HEK293 (cell line): Measurements from ENCODE around the gene SRSF4.

Experiments used
- CTCF ChIA-PET: fragments of 350-600 bp; formaldehyde crosslinking; extraction: SDS; loops from one replicate; lab custom pipeline; 2021; ENCODE audit warnings: antibody characterized with exemption; lab: Yijun Ruan, JAX
- POLR2A ChIA-PET: fragments of 300-600 bp; formaldehyde crosslinking; extraction: SDS; loops from one replicate; lab custom pipeline; 2020; ENCODE audit warnings: antibody characterized with exemption, inconsistent platforms; lab: Yijun Ruan, JAX
- H3K27ac ChIP-seq: fragments of 200-500 bp; sonication (Bioruptor generic); 2 replicates; pipeline ENCODE4 v1.5.1; 2014; ENCODE audit warnings: low read depth, low read length, control low read depth, inconsistent platforms; ENCODE audit errors: extremely low read depth
- H3K36me3 ChIP-seq, 2 experiments: fragments of 200-500 bp in 1 of 2; sonication (Bioruptor generic) in 1 of 2; 1 replicate in 1 of 2; 2 replicates in 1 of 2; pipeline ENCODE4 v1.5.1; 2014 to 2017; ENCODE audit warnings: inconsistent platforms in 2 of 2, low read length in 2 of 2; ENCODE audit not compliant: control insufficient read depth in 2 of 2, insufficient read depth in 1 of 2
- H3K4me1 ChIP-seq: fragments of 200-500 bp; sonication (Bioruptor generic); 2 replicates; pipeline ENCODE4 v1.5.1; 2014; ENCODE audit warnings: mild to moderate bottlenecking, low read length, inconsistent platforms; ENCODE audit not compliant: control insufficient read depth, insufficient read depth
- H3K4me3 ChIP-seq: 2 replicates; pipeline ENCODE4 v1.5.1; 2011; ENCODE audit warnings: low read depth, mild to moderate bottlenecking, control low read depth, low read length, moderate library complexity
- H3K9me3 ChIP-seq: fragments of 200-500 bp; sonication (Bioruptor generic); 2 replicates; pipeline ENCODE4 v1.5.1; 2014; ENCODE audit warnings: low read depth, low read length, inconsistent platforms; ENCODE audit not compliant: control insufficient read depth, insufficient read depth
- AEBP2 ChIP-seq: fragments of 450-650 bp; formaldehyde crosslinking; IDR thresholded peaks from 2 replicates; pipeline ENCODE4 v1.5.1; 2016; ENCODE audit warnings: missing biosample characterization, missing genetic modification characterization, borderline replicate concordance
- GLIS1 ChIP-seq: fragments of 450-650 bp; formaldehyde crosslinking; IDR thresholded peaks from 2 replicates; pipeline ENCODE4 v1.5.1; 2016; ENCODE audit warnings: missing biosample characterization, missing genetic modification characterization
- PATZ1 ChIP-seq: fragments of 450-650 bp; formaldehyde crosslinking; IDR thresholded peaks from 2 replicates; pipeline ENCODE4 v1.5.1; 2016; ENCODE audit warnings: missing biosample characterization, missing genetic modification characterization
- PRDM4 ChIP-seq: fragments of 450-650 bp; formaldehyde crosslinking; IDR thresholded peaks from 2 replicates; pipeline ENCODE4 v1.5.1; 2017; ENCODE audit warnings: missing biosample characterization, missing genetic modification characterization
- REPIN1 ChIP-seq: fragments of 450-650 bp; formaldehyde crosslinking; IDR thresholded peaks from 2 replicates; pipeline ENCODE4 v1.5.1; 2017; ENCODE audit warnings: missing biosample characterization, missing genetic modification characterization, low read depth
- SCRT1 ChIP-seq: fragments of 450-650 bp; formaldehyde crosslinking; IDR thresholded peaks from 2 replicates; pipeline ENCODE4 v1.5.1; 2016; ENCODE audit warnings: missing biosample characterization, missing genetic modification characterization, borderline replicate concordance
- TSHZ1 ChIP-seq: fragments of 450-650 bp; formaldehyde crosslinking; IDR thresholded peaks from 2 replicates; pipeline ENCODE4 v1.5.1; 2016; ENCODE audit warnings: missing biosample characterization, missing genetic modification characterization, borderline replicate concordance
- ZBTB20 ChIP-seq: fragments of 450-650 bp; formaldehyde crosslinking; IDR thresholded peaks from 2 replicates; pipeline ENCODE4 v1.5.1; 2016; ENCODE audit warnings: missing biosample characterization, missing genetic modification characterization
- ZEB2 ChIP-seq: fragments of 450-650 bp; formaldehyde crosslinking; IDR thresholded peaks from 2 replicates; pipeline ENCODE4 v1.5.1; 2016; ENCODE audit warnings: missing biosample characterization, missing genetic modification characterization
- ZNF132 ChIP-seq: fragments of 450-650 bp; formaldehyde crosslinking; IDR thresholded peaks from 2 replicates; pipeline ENCODE4 v1.5.1; 2017; ENCODE audit warnings: missing biosample characterization, missing genetic modification characterization, borderline replicate concordance
- ZNF155 ChIP-seq: fragments of 450-650 bp; formaldehyde crosslinking; IDR thresholded peaks from 2 replicates; pipeline ENCODE4 v1.5.1; 2016; ENCODE audit warnings: missing biosample characterization, missing genetic modification characterization
- ZNF248 ChIP-seq: fragments of 450-650 bp; formaldehyde crosslinking; IDR thresholded peaks from 2 replicates; pipeline ENCODE4 v1.5.1; 2017; ENCODE audit warnings: missing biosample characterization, missing genetic modification characterization
- ZNF501 ChIP-seq: fragments of 450-650 bp; formaldehyde crosslinking; IDR thresholded peaks from 2 replicates; pipeline ENCODE4 v1.5.1; 2016; ENCODE audit warnings: missing biosample characterization, missing genetic modification characterization
- ZNF518A ChIP-seq: fragments of 450-650 bp; formaldehyde crosslinking; conservative IDR thresholded peaks from 2 replicates; pipeline ENCODE4 v1.5.1; 2016; ENCODE audit warnings: low read depth, missing biosample characterization, missing genetic modification characterization
- ZNF580 ChIP-seq: fragments of 450-650 bp; formaldehyde crosslinking; IDR thresholded peaks from 2 replicates; pipeline ENCODE4 v1.5.1; 2016; ENCODE audit warnings: missing biosample characterization, missing genetic modification characterization
- ZNF658 ChIP-seq: fragments of 450-650 bp; formaldehyde crosslinking; IDR thresholded peaks from 2 replicates; pipeline ENCODE4; 2016; ENCODE audit warnings: missing biosample characterization, missing genetic modification characterization
- ZNF792 ChIP-seq: fragments of 450-650 bp; formaldehyde crosslinking; IDR thresholded peaks from 2 replicates; pipeline ENCODE4 v1.5.1; 2016; ENCODE audit warnings: missing biosample characterization, missing genetic modification characterization
- ZNF843 ChIP-seq: fragments of 450-650 bp; formaldehyde crosslinking; IDR thresholded peaks from 2 replicates; pipeline ENCODE4 v1.5.1; 2016; ENCODE audit warnings: missing biosample characterization, missing genetic modification characterization

The SRSF4 gene

GRCh38 chr1:29210278-29211085, 28.8 kb upstream of the SRSF4 start:
- H3K27ac ChIP-seq = no peak overlapping the region
- ChIA-PET POLR2A (no interaction called here), CTCF (interaction anchor here (0.6 to 0.7 kb wide), 2 partner anchors 33 to 319 kb away, joined by 3 read pairs; no protein-coding TSS in a partner anchor)
- peaks cover 20 to 76% of the 10 kb centered on the region in 2 experiments; a peak in 2 of 3 replicates for H3K36me3 ChIP-seq
- TF ChIP-seq SCRT1 = no peak
- TF ChIP-seq ZNF792 (tag by site-specific recombination) = no peak
- TF ChIP-seq PRDM4 (tag by site-specific recombination) = no peak
- no peak for TF ChIP-seq ZNF248
- no peak for TF ChIP-seq ZNF658 (tag by site-specific recombination)
- no peak for TF ChIP-seq ZNF132
- no peak for TF ChIP-seq ZNF155 (tag by site-specific recombination)
- no peak for TF ChIP-seq TSHZ1
- H3K4me3 ChIP-seq = no peak overlapping the region
- no peaks in the 10 kb centered on the region for H3K9me3 ChIP-seq
- H3K4me1 ChIP-seq = no peaks in the 10 kb centered on the region

GRCh38 chr1:29209173-29209572, 27.5 kb upstream of the SRSF4 start:
- Histone ChIP-seq H3K27ac (no peak overlapping the region), H3K4me3 (no peak overlapping the region), H3K4me1 (no peaks in the 10 kb centered on the region), H3K36me3 (peaks cover 8 to 71% of the 10 kb centered on the region in 2 experiments; a peak in 2 of 3 replicates), H3K9me3 (no peaks in the 10 kb centered on the region)
- ChIA-PET CTCF (interaction anchor here (0.6 kb wide), 1 partner anchor 462 kb away, joined by 3 read pairs; no protein-coding TSS in a partner anchor), POLR2A (no interaction called here)
- no peak for TF ChIP-seq AEBP2 (tag by site-specific recombination)
- no peak for TF ChIP-seq ZNF580 (tag by site-specific recombination)
- TF ChIP-seq REPIN1 (tag by site-specific recombination) = no peak
- TF ChIP-seq ZEB2 = no peak
- TF ChIP-seq ZNF518A (tag by site-specific recombination) = no peak
- no peak for TF ChIP-seq PATZ1 (tag by site-specific recombination)
- TF ChIP-seq ZNF501 (tag by site-specific recombination) = no peak
- TF ChIP-seq GLIS1 = no peak
- TF ChIP-seq ZBTB20 = no peak
- no peak for TF ChIP-seq ZNF843 (tag by site-specific recombination)
